K562 (cell line): ENCODE data around the gene OPRD1. TPM values are rescaled to one million over a fixed set of nuclear protein-coding genes. Genes with fewer than 3 reads are reported as not detected.

Experiments used
- ATAC-seq: fragments of 200-7000 bp; cut with Tn5 transposase; 3 replicates; pipeline ENCODE4 v1.9.1; 2020; ENCODE audit warnings: moderate library complexity
- BruUV-seq: library from RNA; stranded (reverse); fragments of 400-500 nt; replicated peaks from 2 replicates; lab custom pipeline; 2021; lab: Mats Ljungman, UMichigan
- CTCF ChIA-PET: fragments of 300-600 bp; formaldehyde crosslinking; extraction: SDS; loops from one replicate; lab custom pipeline; 2021; ENCODE audit warnings: low intra/inter-chr PET ratio; lab: Yijun Ruan, JAX
- POLR2A ChIA-PET: fragments of 300-600, 350-650 bp; sonication (Branson Sonifier 250); formaldehyde crosslinking; extraction: SDS; loops from one replicate; lab custom pipeline; 2021; ENCODE audit warnings: antibody characterized with exemption, inconsistent platforms; lab: Yijun Ruan, JAX
- DNase-seq, 4 experiments: peaks; one replicate each; pipeline versions ENCODE4 v3.0.0 to v3.0.0-alpha.2; 2011 to 2018; ENCODE audit warnings: low spot score in 3 of 4, mixed read lengths in 3 of 4; ENCODE audit errors: extremely low read depth in 1 of 4
- FAIRE-seq: peaks from 2 replicates; lab custom pipeline; 2011; peaks lifted over from hg19 to GRCh38; lab: Jason Lieb, UNC
- H2AFZ ChIP-seq: 2 replicates; pipeline ENCODE4 v1.6.0; 2011; ENCODE audit warnings: low read depth, low read length, control low read depth, inconsistent platforms
- H3K27ac ChIP-seq: fragments of 200-600 bp; 3 replicates; pipeline ENCODE4 v1.8.0; 2011; ENCODE audit warnings: low read depth, mild to moderate bottlenecking, control low read depth, inconsistent platforms, low read length, moderate library complexity, mixed read lengths; ENCODE audit errors: extremely low read depth
- H3K27me3 ChIP-seq, 2 experiments: fragments of 300-600 bp in 1 of 2; 2 replicates in 1 of 2; 3 replicates in 1 of 2; pipeline versions ENCODE4 v1.6.0 to v1.8.0; 2011; ENCODE audit warnings: inconsistent platforms in 2 of 2, low read length in 2 of 2, mild to moderate bottlenecking in 1 of 2, mixed read lengths in 1 of 2, moderate library complexity in 1 of 2; ENCODE audit not compliant: control insufficient read depth in 2 of 2, insufficient read depth in 2 of 2
- H3K36me3 ChIP-seq: fragments of 300-600 bp; 3 replicates; pipeline ENCODE4 v1.8.0; 2011; ENCODE audit warnings: mild to moderate bottlenecking, low read length, inconsistent platforms; ENCODE audit not compliant: control insufficient read depth, insufficient read depth
- H3K4me1 ChIP-seq, 2 experiments: fragments of 200-600 bp in 1 of 2; replicated peaks in 1 of 2; 2 replicates in 1 of 2; 3 replicates in 1 of 2; pipeline versions ENCODE4 v1.5.1 to v1.8.0; 2011; ENCODE audit warnings: inconsistent platforms in 2 of 2, low read length in 2 of 2, mild to moderate bottlenecking in 1 of 2, mixed read lengths in 1 of 2, moderate library complexity in 1 of 2; ENCODE audit not compliant: control insufficient read depth in 2 of 2, insufficient read depth in 2 of 2
- H3K4me2 ChIP-seq: 2 replicates; pipeline ENCODE4 v1.6.1; 2011; ENCODE audit warnings: low read length, control low read depth, inconsistent platforms, mixed read lengths; ENCODE audit not compliant: insufficient read depth
- H3K4me3 ChIP-seq: fragments of 200-600 bp; sonication (generic), shearing (Covaris generic); 2 replicates; pipeline ENCODE4 v1.5.1; 2016; ENCODE audit warnings: control low read depth, inconsistent platforms
- H3K79me2 ChIP-seq: fragments of 200-600 bp; 3 replicates; pipeline ENCODE4 v1.8.0; 2011; ENCODE audit warnings: low read length, inconsistent platforms; ENCODE audit not compliant: control insufficient read depth, insufficient read depth
- H3K9ac ChIP-seq, 2 experiments: 2 replicates each; pipeline versions ENCODE4 v1.6.0 to v1.6.1; 2011; ENCODE audit warnings: low read depth in 2 of 2, low read length in 2 of 2, control low read depth in 1 of 2, inconsistent platforms in 1 of 2, mild to moderate bottlenecking in 1 of 2, mixed read lengths in 1 of 2; ENCODE audit not compliant: insufficient read depth in 1 of 2
- H3K9me1 ChIP-seq: one replicate; pipeline ENCODE4 v1.6.0; 2011; ENCODE audit warnings: inconsistent platforms, mild to moderate bottlenecking, low read length, moderate library complexity; ENCODE audit not compliant: control insufficient read depth, insufficient read depth
- H3K9me3 ChIP-seq: replicated peaks from 2 replicates; pipeline ENCODE4 v1.5.1; 2011; ENCODE audit warnings: low read depth, low read length, inconsistent platforms; ENCODE audit not compliant: control insufficient read depth, insufficient read depth
- H4K20me1 ChIP-seq: replicated peaks from 2 replicates; pipeline ENCODE4 v1.6.1; 2011; ENCODE audit warnings: low read length, inconsistent platforms, mixed read lengths; ENCODE audit not compliant: control insufficient read depth, insufficient read depth
- BHLHE40 ChIP-seq: IDR thresholded peaks from 2 replicates; pipeline ENCODE4 v1.6.1; 2011; ENCODE audit warnings: low read length, improper control_type of control experiment
- CBX1 ChIP-seq: sonication (generic); IDR thresholded peaks from 2 replicates; pipeline ENCODE4 v1.6.1; 2016; ENCODE audit warnings: antibody characterized with exemption, low read depth, mild to moderate bottlenecking
- KDM1A ChIP-seq, 2 experiments: fragments of 450-650 bp; IDR thresholded peaks; 2 replicates each; pipeline ENCODE4 v1.6.1; 2016; ENCODE audit warnings: mild to moderate bottlenecking in 2 of 2
- MAFG ChIP-seq: fragments of 450-650 bp; conservative IDR thresholded peaks from 2 replicates; pipeline ENCODE4 v1.6.1; 2016; ENCODE audit warnings: missing genetic modification characterization, missing compliant biosample characterization
- MEIS2 ChIP-seq: fragments of 450-650 bp; IDR thresholded peaks from 2 replicates; pipeline ENCODE4 v1.6.1; 2014; ENCODE audit warnings: mild to moderate bottlenecking; ENCODE audit not compliant: partially characterized antibody
- PHF21A ChIP-seq: fragments of 450-650 bp; IDR thresholded peaks from 2 replicates; pipeline ENCODE4 v1.6.1; 2017; ENCODE audit warnings: low read depth, borderline replicate concordance
- POLR2AphosphoS2 ChIP-seq: IDR thresholded peaks from 2 replicates; pipeline ENCODE4 v1.6.1; 2012; ENCODE audit warnings: low read length, improper control_type of control experiment
- RBBP5 ChIP-seq: fragments of 200-600 bp; sonication (generic); IDR thresholded peaks from 2 replicates; pipeline ENCODE4 v1.6.1; 2012; ENCODE audit warnings: borderline replicate concordance, mild to moderate bottlenecking, low read length, control low read depth, inconsistent platforms; ENCODE audit not compliant: insufficient read depth, poor library complexity, severe bottlenecking
- SMAD1 ChIP-seq: fragments of 150-350 bp; IDR thresholded peaks from 2 replicates; pipeline ENCODE4 v1.6.1; 2014; ENCODE audit warnings: low read length, low read depth; ENCODE audit not compliant: partially characterized antibody
- SMC3 ChIP-seq: conservative IDR thresholded peaks from 2 replicates; pipeline ENCODE4 v1.6.1; 2011; ENCODE audit warnings: low read depth, low read length, improper control_type of control experiment; ENCODE audit not compliant: insufficient read depth
- SOX6 ChIP-seq: fragments of 450-650 bp; IDR thresholded peaks from 2 replicates; pipeline ENCODE4 v1.6.1; 2014; ENCODE audit warnings: mild to moderate bottlenecking
- STAG1 ChIP-seq: sonication (generic); formaldehyde crosslinking; IDR thresholded peaks from 2 replicates; pipeline ENCODE4 v1.5.0; 2020; ENCODE audit warnings: missing genetic modification reagents, borderline replicate concordance
- TEAD1 ChIP-seq, 2 experiments: fragments of 450-650 bp in 1 of 2; sonication (generic) in 1 of 2; formaldehyde crosslinking; IDR thresholded peaks; 2 replicates each; pipeline versions ENCODE4 v1.4.0 to v1.8.0; 2020 to 2022; ENCODE audit warnings: mild to moderate bottlenecking in 2 of 2, missing genetic modification reagents in 1 of 2
- ZNF316 ChIP-seq: fragments of 450-650 bp; IDR thresholded peaks from 2 replicates; pipeline ENCODE4 v1.6.1; 2016
- WGBS: fragments of 100-300 bp; shearing (Covaris generic); methylation state at CpG from one replicate; pipeline ENCODE4 v1.1.6; 2016; ENCODE audit warnings: low coverage, mixed read lengths; ENCODE audit not compliant: insufficient coverage; ENCODE audit errors: missing lambda C conversion rate; 5-methylcytosine and 5-hydroxymethylcytosine counted together
- in situ Hi-C: fragments of 300-500 bp; cut with MboI; formaldehyde crosslinking; loops from 4 replicates; pipeline ENCODE4 v1.15.0; 2018; ENCODE audit warnings: inconsistent platforms, mixed read lengths
- intact Hi-C: fragments of 100-400 bp; cut with micrococcal nuclease; formaldehyde crosslinking; loops from 2 replicates; pipeline ENCODE4 v1.14.2; 2022
- polyA plus RNA-seq, 8 experiments: library from polyadenylated mRNA; depleted of rRNA in 4 of 8; stranded (reverse) in 5 of 8; unstranded in 3 of 8; fragments of >200 nt; fragmentation: Nextera tagmentation in 2 of 8; fragmentation: Illumina TruSeq in 1 of 8; extraction: Ambion mirVana in 2 of 8; extraction: Trizol in 1 of 8; gene quantifications; 2 replicates each; pipeline versions ENCODE4 v1.2.1 to v1.2.3, GENCODE V29; 2011 to 2014; ENCODE audit warnings: inconsistent platforms in 1 of 8, missing spikeins in 1 of 8
- total RNA-seq, 7 experiments: library from RNA; depleted of rRNA in 6 of 7; stranded (reverse); fragments of >200 nt in 6 of 7; fragmentation: Illumina TruSeq in 2 of 7; extraction: Trizol in 2 of 7; gene quantifications; 2 replicates each; pipeline versions ENCODE4 v1.2.1 to v1.2.3, GENCODE V29; 2011 to 2021; ENCODE audit warnings: low replicate concordance in 1 of 7
- TF ChIP-seq, protein P1 (sequence below): sonication (generic); formaldehyde crosslinking; IDR thresholded peaks from 2 replicates; pipeline ENCODE4 v1.9.0; 2022; ENCODE audit warnings: mild to moderate bottlenecking, missing genetic modification reagents
- TF ChIP-seq, protein P2 (sequence below), 2 experiments: fragments of 450-650 bp in 1 of 2; sonication (generic) in 1 of 2; formaldehyde crosslinking in 1 of 2; IDR thresholded peaks in 1 of 2; conservative IDR thresholded peaks in 1 of 2; 2 replicates each; pipeline versions ENCODE4 v1.6.1 to v1.8.1; 2016 to 2023; ENCODE audit warnings: mild to moderate bottlenecking in 2 of 2, moderate library complexity in 2 of 2, inconsistent platforms in 1 of 2, missing genetic modification reagents in 1 of 2
- TF ChIP-seq, protein P3 (sequence below): fragments of 450-650 bp; formaldehyde crosslinking; IDR thresholded peaks from 2 replicates; pipeline ENCODE4 v1.4.0; 2020; ENCODE audit warnings: mild to moderate bottlenecking, mixed read lengths

Gene OPRD1
- total and polyA plus RNA-seq, 9 of the 15 experiments (the other 6 are each of a cell fraction or from before 2014, with no cell fraction given), result under 0.01 to 0.03 (median under 0.01) TPM; not detected in 6

DNA sequence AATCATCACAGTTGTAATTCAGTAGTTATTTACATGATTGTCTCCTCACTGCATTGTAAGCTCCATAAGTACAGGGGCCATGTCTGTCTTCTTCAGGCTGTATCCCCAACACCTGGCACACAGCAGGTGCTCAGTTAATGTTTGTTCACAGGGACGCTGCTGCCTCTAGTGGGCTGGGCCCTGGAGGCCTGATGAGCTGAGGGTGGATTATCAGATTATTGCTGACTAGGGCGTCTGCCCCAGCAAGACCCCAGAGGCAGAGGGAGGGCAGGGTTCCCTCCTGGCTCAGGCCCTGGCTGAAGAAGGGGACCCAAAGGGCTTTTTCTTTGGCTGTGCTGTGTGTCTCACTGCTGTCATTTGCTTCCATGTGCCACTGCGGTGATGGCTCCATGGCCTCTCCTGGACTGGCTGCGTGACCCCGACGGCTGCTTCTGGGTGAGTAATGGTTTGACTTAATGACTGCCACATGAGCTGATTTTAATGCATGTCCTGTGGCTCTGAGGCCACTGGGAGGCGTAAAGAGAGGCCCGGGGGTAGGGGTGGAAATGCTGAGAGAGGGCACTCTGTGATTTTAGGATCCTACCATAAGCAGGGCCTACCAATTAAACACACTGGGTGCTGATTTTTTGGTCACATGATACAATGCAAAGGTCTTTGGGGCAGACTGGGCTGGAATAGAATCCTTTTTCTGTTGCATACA lies 81.6 kb downstream of the OPRD1 start:
- FAIRE-seq, result no peak
- CTCF ChIA-PET, result interaction anchor here (2.4 kb wide), 1 partner anchor 140 kb away, joined by 9 read pairs; no protein-coding TSS in a partner anchor
- Histone ChIP-seq H3K4me1 (peaks cover 41 to 47% of the 10 kb centered on the region in 2 experiments), H3K4me2 (peak overlapping the region; percentile 14; the same call in 1 of the 2 replicates), H3K9me3 (no peaks in the 10 kb centered on the region), H3K9me1 (peaks cover 24% of the 10 kb centered on the region), H3K79me2 (peaks cover 95% of the 10 kb centered on the region), H3K27me3 (no peaks in the 10 kb centered on the region), H3K27ac (peak overlapping the region; percentile 37; the same call in 2 of the 3 replicates), H3K4me3 (no peak overlapping the region), H3K36me3 (peaks cover 87% of the 10 kb centered on the region), H3K9ac (peak overlapping the region in 1 of 2 experiments; percentile 72; a peak in 3 of 4 replicates), H2AFZ (no peak overlapping the region), H4K20me1 (peaks cover 56% of the 10 kb centered on the region)
- peak; percentile 85 for ATAC-seq
- intact Hi-C loops, result no loop called here
- BruUV-seq, result no TSS peak
- peak; percentile 57 to 66 (median 64) for DNase-seq
- in situ Hi-C loops, result no loop called here
- WGBS, result 44% methylated on average over 8 of the region's 8 CpGs
- POLR2A ChIA-PET, result interaction anchor here (0.8 to 2.2 kb wide), 7 partner anchors 9 to 312 kb away, joined by 3 to 15 read pairs (median 4); no protein-coding TSS in a partner anchor
- TF ChIP-seq PHF21A, result peak; percentile 92; the same call in 1 of the 2 replicates
- TF ChIP-seq, protein P1, sequence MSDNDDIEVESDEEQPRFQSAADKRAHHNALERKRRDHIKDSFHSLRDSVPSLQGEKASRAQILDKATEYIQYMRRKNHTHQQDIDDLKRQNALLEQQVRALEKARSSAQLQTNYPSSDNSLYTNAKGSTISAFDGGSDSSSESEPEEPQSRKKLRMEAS (CRISPR knock-in tag), result peak; percentile 54; the same call in 1 of the 2 replicates
- no peak for TF ChIP-seq TEAD1 (CRISPR knock-in tag; IDR thresholded peaks at IDR 0.05)
- 0 out of 2 replicates have a peak, but pooled peaks have one; percentile 33 for TF ChIP-seq POLR2AphosphoS2
- peak; percentile 45 for TF ChIP-seq SMAD1
- TF ChIP-seq BHLHE40, result 0 out of 2 replicates have a peak, but pooled peaks have one; percentile 9
- TF ChIP-seq SMC3, result peak; percentile 53; the same call in 1 of the 2 replicates
- peak; percentile 63 for TF ChIP-seq MAFG
- peak; percentile 80 for TF ChIP-seq ZNF316
- TF ChIP-seq STAG1 (CRISPR knock-in tag), result no peak
- TF ChIP-seq, protein P2, sequence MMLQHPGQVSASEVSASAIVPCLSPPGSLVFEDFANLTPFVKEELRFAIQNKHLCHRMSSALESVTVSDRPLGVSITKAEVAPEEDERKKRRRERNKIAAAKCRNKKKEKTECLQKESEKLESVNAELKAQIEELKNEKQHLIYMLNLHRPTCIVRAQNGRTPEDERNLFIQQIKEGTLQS (IDR thresholded peaks at IDR 0.05), result 0 out of 2 replicates have a peak, but pooled peaks have one; percentile 31
- TF ChIP-seq, protein P2 (CRISPR knock-in tag; conservative IDR thresholded peaks at IDR 0.05), result no peak
- no peak for TF ChIP-seq RBBP5
- TF ChIP-seq, protein P3, sequence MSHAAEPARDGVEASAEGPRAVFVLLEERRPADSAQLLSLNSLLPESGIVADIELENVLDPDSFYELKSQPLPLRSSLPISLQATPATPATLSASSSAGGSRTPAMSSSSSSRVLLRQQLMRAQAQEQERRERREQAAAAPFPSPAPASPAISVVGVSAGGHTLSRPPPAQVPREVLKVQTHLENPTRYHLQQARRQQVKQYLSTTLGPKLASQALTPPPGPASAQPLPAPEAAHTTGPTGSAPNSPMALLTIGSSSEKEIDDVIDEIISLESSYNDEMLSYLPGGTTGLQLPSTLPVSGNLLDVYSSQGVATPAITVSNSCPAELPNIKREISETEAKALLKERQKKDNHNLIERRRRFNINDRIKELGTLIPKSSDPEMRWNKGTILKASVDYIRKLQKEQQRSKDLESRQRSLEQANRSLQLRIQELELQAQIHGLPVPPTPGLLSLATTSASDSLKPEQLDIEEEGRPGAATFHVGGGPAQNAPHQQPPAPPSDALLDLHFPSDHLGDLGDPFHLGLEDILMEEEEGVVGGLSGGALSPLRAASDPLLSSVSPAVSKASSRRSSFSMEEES (CRISPR knock-in tag), result peak; percentile 68
- TF ChIP-seq KDM1A (IDR thresholded peaks at IDR 0.05), result peak; percentile 57 to 61; a peak in 2 of 4 replicates
- TF ChIP-seq CBX1, result no peak
- TF ChIP-seq SOX6, result 0 out of 2 replicates have a peak, but pooled peaks have one; percentile 23
- peak; percentile 70 for TF ChIP-seq MEIS2
